ENCODE measurements around the gene TUBD1. TPM values are rescaled to one million over a fixed set of nuclear protein-coding genes. Genes with fewer than 3 reads are reported as not detected.

TUBD1 gene
- total and polyA plus RNA-seq, 2 of the 13 experiments (the other 11 are each of a cell fraction or from before 2014, with no cell fraction given): 18.2 to 25.9 TPM

- TF ChIP-seq ZNF687 (CRISPR knock-in tag; IDR thresholded peaks at IDR 0.05): peak; percentile 41
- no peak for TF ChIP-seq NFKB2 (CRISPR knock-in tag; IDR thresholded peaks at IDR 0.05; ENCODE audit: borderline replicate concordance)
- no peak; the same call in 1 of the 2 replicates for TF ChIP-seq ZNF225 (CRISPR knock-in tag; IDR thresholded peaks at IDR 0.05)
- 0 out of 2 replicates have a peak, but pooled peaks have one; percentile 34 for TF ChIP-seq ZFP37 (CRISPR knock-in tag; IDR thresholded peaks at IDR 0.05; ENCODE audit: borderline replicate concordance)
- TF ChIP-seq ZBTB38 (CRISPR knock-in tag; IDR thresholded peaks at IDR 0.05): peak; percentile 74; the same call in 1 of the 2 replicates
- TF ChIP-seq HDAC2 (CRISPR knock-in tag; IDR thresholded peaks at IDR 0.05): no peak
- TF ChIP-seq, protein P1, sequence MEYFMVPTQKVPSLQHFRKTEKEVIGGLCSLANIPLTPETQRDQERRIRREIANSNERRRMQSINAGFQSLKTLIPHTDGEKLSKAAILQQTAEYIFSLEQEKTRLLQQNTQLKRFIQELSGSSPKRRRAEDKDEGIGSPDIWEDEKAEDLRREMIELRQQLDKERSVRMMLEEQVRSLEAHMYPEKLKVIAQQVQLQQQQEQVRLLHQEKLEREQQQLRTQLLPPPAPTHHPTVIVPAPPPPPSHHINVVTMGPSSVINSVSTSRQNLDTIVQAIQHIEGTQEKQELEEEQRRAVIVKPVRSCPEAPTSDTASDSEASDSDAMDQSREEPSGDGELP (IDR thresholded peaks at IDR 0.05; ENCODE audit: borderline replicate concordance, low read depth): no peak
- no peak for TF ChIP-seq ZNF235 (CRISPR knock-in tag; IDR thresholded peaks at IDR 0.05; ENCODE audit: borderline replicate concordance)
- TF ChIP-seq CREM (IDR thresholded peaks at IDR 0.05): 0 out of 2 replicates have a peak, but pooled peaks have one; percentile 20
- TF ChIP-seq CREM (CRISPR knock-in tag; IDR thresholded peaks at IDR 0.05): no peak
- TF ChIP-seq, protein P2, sequence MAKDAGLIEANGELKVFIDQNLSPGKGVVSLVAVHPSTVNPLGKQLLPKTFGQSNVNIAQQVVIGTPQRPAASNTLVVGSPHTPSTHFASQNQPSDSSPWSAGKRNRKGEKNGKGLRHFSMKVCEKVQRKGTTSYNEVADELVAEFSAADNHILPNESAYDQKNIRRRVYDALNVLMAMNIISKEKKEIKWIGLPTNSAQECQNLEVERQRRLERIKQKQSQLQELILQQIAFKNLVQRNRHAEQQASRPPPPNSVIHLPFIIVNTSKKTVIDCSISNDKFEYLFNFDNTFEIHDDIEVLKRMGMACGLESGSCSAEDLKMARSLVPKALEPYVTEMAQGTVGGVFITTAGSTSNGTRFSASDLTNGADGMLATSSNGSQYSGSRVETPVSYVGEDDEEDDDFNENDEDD (CRISPR knock-in tag; IDR thresholded peaks at IDR 0.05; ENCODE audit: borderline replicate concordance): peak; percentile 17; the same call in 1 of the 2 replicates
- TF ChIP-seq THRA (CRISPR knock-in tag; IDR thresholded peaks at IDR 0.05; ENCODE audit: borderline replicate concordance): no peak
- TF ChIP-seq, protein P3, sequence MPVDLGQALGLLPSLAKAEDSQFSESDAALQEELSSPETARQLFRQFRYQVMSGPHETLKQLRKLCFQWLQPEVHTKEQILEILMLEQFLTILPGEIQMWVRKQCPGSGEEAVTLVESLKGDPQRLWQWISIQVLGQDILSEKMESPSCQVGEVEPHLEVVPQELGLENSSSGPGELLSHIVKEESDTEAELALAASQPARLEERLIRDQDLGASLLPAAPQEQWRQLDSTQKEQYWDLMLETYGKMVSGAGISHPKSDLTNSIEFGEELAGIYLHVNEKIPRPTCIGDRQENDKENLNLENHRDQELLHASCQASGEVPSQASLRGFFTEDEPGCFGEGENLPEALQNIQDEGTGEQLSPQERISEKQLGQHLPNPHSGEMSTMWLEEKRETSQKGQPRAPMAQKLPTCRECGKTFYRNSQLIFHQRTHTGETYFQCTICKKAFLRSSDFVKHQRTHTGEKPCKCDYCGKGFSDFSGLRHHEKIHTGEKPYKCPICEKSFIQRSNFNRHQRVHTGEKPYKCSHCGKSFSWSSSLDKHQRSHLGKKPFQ (CRISPR knock-in tag; IDR thresholded peaks at IDR 0.05; ENCODE audit: insufficient replicate concordance): no peak
- 0 out of 2 replicates have a peak, but pooled peaks have one; percentile 36 for TF ChIP-seq ZFP82 (CRISPR knock-in tag; IDR thresholded peaks at IDR 0.05; ENCODE audit: borderline replicate concordance)
- no peak for TF ChIP-seq POLR2AphosphoS5 (IDR thresholded peaks at IDR 0.05; ENCODE audit: low read depth, low read length)
Observed at GRCh38 chr17:59851439-59852375, 41.0 kb downstream of the TUBD1 start (continued).
